ENCODE measurements around the gene IL1RAPL1. TPM values are rescaled to one million over a fixed set of nuclear protein-coding genes. Genes with fewer than 3 reads are reported as not detected.

Gene IL1RAPL1
- total RNA-seq, 1 donor from 2014 or later: 0.16 TPM

DNA sequence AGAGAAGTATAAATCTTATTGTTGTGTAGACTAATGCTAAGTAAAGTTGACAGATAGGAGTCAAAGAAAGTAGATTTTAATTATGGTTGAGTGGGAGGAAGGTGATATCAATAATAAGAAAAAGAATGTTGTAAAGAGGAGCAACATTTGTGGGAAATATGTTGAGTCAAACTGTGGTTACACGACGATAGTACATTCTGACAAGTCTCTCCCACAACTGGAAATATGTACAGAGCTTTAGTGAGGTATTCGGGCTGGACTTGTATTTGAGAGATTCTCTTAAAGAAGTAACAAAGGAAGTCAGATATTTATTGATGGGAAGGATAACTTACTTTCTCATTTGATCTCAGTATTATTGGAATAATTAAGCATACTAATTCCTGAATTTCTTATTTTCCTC lies 1102.8 kb downstream of the IL1RAPL1 start:
- H3K9ac ChIP-seq (ENCODE audit: low read length): no peak overlapping the region
- no peak overlapping the region for H2AFZ ChIP-seq (ENCODE audit: low read depth, low read length)
- Mint-ChIP-seq H3K27me3 (ENCODE audit: low read depth, unreplicated experiment) (no peaks in the 10 kb centered on the region), H3K4me3 (ENCODE audit: unreplicated experiment) (no peak overlapping the region), H3K36me3 (ENCODE audit: low read depth, unreplicated experiment) (no peaks in the 10 kb centered on the region), H3K4me1 (ENCODE audit: low read depth, unreplicated experiment) (peaks cover 8% of the 10 kb centered on the region), H3K9me3 (ENCODE audit: unreplicated experiment) (no peaks in the 10 kb centered on the region), H3K27ac (ENCODE audit: unreplicated experiment) (peak overlapping the region; percentile 31)
- H3K4me1 ChIP-seq (ENCODE audit: insufficient read depth, low read length): no peaks in the 10 kb centered on the region
- no peak overlapping the region for H3K4me2 ChIP-seq (ENCODE audit: low read length)
- H3K9me3 ChIP-seq (ENCODE audit: insufficient read depth, low read depth, low read length): no peaks in the 10 kb centered on the region
- TF ChIP-seq, protein P1, sequence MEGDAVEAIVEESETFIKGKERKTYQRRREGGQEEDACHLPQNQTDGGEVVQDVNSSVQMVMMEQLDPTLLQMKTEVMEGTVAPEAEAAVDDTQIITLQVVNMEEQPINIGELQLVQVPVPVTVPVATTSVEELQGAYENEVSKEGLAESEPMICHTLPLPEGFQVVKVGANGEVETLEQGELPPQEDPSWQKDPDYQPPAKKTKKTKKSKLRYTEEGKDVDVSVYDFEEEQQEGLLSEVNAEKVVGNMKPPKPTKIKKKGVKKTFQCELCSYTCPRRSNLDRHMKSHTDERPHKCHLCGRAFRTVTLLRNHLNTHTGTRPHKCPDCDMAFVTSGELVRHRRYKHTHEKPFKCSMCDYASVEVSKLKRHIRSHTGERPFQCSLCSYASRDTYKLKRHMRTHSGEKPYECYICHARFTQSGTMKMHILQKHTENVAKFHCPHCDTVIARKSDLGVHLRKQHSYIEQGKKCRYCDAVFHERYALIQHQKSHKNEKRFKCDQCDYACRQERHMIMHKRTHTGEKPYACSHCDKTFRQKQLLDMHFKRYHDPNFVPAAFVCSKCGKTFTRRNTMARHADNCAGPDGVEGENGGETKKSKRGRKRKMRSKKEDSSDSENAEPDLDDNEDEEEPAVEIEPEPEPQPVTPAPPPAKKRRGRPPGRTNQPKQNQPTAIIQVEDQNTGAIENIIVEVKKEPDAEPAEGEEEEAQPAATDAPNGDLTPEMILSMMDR (IDR thresholded peaks at IDR 0.05; ENCODE audit: insufficient read depth, low read depth, low read length): no peak
- TF ChIP-seq EZH2 (IDR thresholded peaks at IDR 0.05; ENCODE audit: insufficient read depth, low read length): no peak
- H4K20me1 ChIP-seq (ENCODE audit: insufficient read depth, low read length): no peaks in the 10 kb centered on the region
- H3K27ac ChIP-seq (ENCODE audit: low read depth, low read length): no peak overlapping the region
- no peak overlapping the region for H3K4me3 ChIP-seq (ENCODE audit: insufficient read depth, low read depth, low read length)
- H3K27me3 ChIP-seq (ENCODE audit: insufficient read depth, low read length): no peaks in the 10 kb centered on the region
- H3K36me3 ChIP-seq (ENCODE audit: insufficient read depth, low read length): no peaks in the 10 kb centered on the region
- peak; percentile 75 for FAIRE-seq
- no peaks in the 10 kb centered on the region for H3K79me2 ChIP-seq (ENCODE audit: insufficient read depth, low read length)
- peak; percentile 79 for DNase-seq (ENCODE audit: low read depth)

DNA sequence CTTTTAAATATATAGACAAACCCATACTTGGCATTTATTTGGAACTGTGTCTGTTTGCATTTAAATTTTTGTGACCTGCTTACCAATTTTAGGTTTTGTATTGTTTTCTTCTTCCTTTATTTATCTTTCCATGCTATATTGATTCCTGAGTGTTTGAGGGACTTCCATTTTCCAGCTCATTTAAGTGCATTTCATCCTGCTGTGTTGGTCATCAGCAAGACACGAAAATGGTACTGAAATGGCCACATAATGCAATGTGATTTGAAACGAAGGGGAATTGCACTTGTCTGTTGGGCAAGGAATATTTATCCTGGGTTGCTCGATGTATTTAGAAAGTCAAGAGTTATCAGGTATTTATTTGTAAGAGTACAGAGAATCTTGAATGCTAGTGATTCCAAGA lies 1103.8 kb downstream of the IL1RAPL1 start:
- no peaks in the 10 kb centered on the region for H3K36me3 ChIP-seq (ENCODE audit: insufficient read depth, low read length)
- no peaks in the 10 kb centered on the region for H3K4me1 ChIP-seq (ENCODE audit: insufficient read depth, low read length)
- Mint-ChIP-seq H3K4me3 (ENCODE audit: unreplicated experiment) (no peak overlapping the region), H3K4me1 (ENCODE audit: low read depth, unreplicated experiment) (peaks cover 8% of the 10 kb centered on the region), H3K27ac (ENCODE audit: unreplicated experiment) (no peak overlapping the region), H3K36me3 (ENCODE audit: low read depth, unreplicated experiment) (no peaks in the 10 kb centered on the region), H3K9me3 (ENCODE audit: unreplicated experiment) (no peaks in the 10 kb centered on the region), H3K27me3 (ENCODE audit: low read depth, unreplicated experiment) (no peaks in the 10 kb centered on the region)
- H3K4me3 ChIP-seq (ENCODE audit: insufficient read depth, low read depth, low read length): no peak overlapping the region
- no peak overlapping the region for H3K27ac ChIP-seq (ENCODE audit: low read depth, low read length)
- no peak overlapping the region for H3K9ac ChIP-seq (ENCODE audit: low read length)
- TF ChIP-seq, protein P1 (IDR thresholded peaks at IDR 0.05; ENCODE audit: insufficient read depth, low read depth, low read length): no peak
- no peak for TF ChIP-seq EZH2 (IDR thresholded peaks at IDR 0.05; ENCODE audit: insufficient read depth, low read length)
- no peaks in the 10 kb centered on the region for H3K79me2 ChIP-seq (ENCODE audit: insufficient read depth, low read length)
- DNase-seq (ENCODE audit: low read depth) (no peak), FAIRE-seq (peak; percentile 37)
- no peak overlapping the region for H2AFZ ChIP-seq (ENCODE audit: low read depth, low read length)
- H4K20me1 ChIP-seq (ENCODE audit: insufficient read depth, low read length): no peaks in the 10 kb centered on the region
- no peak overlapping the region for H3K4me2 ChIP-seq (ENCODE audit: low read length)
- no peaks in the 10 kb centered on the region for H3K9me3 ChIP-seq (ENCODE audit: insufficient read depth, low read depth, low read length)
- H3K27me3 ChIP-seq (ENCODE audit: insufficient read depth, low read length): no peaks in the 10 kb centered on the region

- H3K27me3 Mint-ChIP-seq (ENCODE audit: low read depth, unreplicated experiment): no peaks in the 10 kb centered on the region
- FAIRE-seq (peak; percentile 97), DNase-seq (ENCODE audit: low read depth) (no peak)
- H3K4me3 ChIP-seq (ENCODE audit: insufficient read depth, low read depth, low read length): no peak overlapping the region
- H3K27me3 ChIP-seq (ENCODE audit: insufficient read depth, low read length): no peaks in the 10 kb centered on the region
- TF ChIP-seq EZH2 (IDR thresholded peaks at IDR 0.05; ENCODE audit: insufficient read depth, low read length): no peak
- TF ChIP-seq, protein P1 (IDR thresholded peaks at IDR 0.05; ENCODE audit: insufficient read depth, low read depth, low read length): no peak
- no peaks in the 10 kb centered on the region for H3K4me1 ChIP-seq (ENCODE audit: insufficient read depth, low read length)
- H3K9ac ChIP-seq (ENCODE audit: low read length): no peak overlapping the region
- no peak overlapping the region for H3K27ac ChIP-seq (ENCODE audit: low read depth, low read length)
- H3K4me2 ChIP-seq (ENCODE audit: low read length): no peak overlapping the region
- H3K79me2 ChIP-seq (ENCODE audit: insufficient read depth, low read length): no peaks in the 10 kb centered on the region
- H2AFZ ChIP-seq (ENCODE audit: low read depth, low read length): no peak overlapping the region
- no peaks in the 10 kb centered on the region for H3K9me3 ChIP-seq (ENCODE audit: insufficient read depth, low read depth, low read length)
- H3K36me3 Mint-ChIP-seq (ENCODE audit: low read depth, unreplicated experiment): no peaks in the 10 kb centered on the region
- H3K27ac Mint-ChIP-seq (ENCODE audit: unreplicated experiment): no peak overlapping the region
- no peaks in the 10 kb centered on the region for H4K20me1 ChIP-seq (ENCODE audit: insufficient read depth, low read length)
- no peaks in the 10 kb centered on the region for H3K36me3 ChIP-seq (ENCODE audit: insufficient read depth, low read length)
- peaks cover 1% of the 10 kb centered on the region for H3K4me1 Mint-ChIP-seq (ENCODE audit: low read depth, unreplicated experiment)
- H3K9me3 Mint-ChIP-seq (ENCODE audit: unreplicated experiment): no peaks in the 10 kb centered on the region
- no peak overlapping the region for H3K4me3 Mint-ChIP-seq (ENCODE audit: unreplicated experiment)
These were observed 1106.7 kb downstream of the IL1RAPL1 start for GRCh38 chrX:29693912-29694311.
